PC-3 (cell line): ENCODE measurements around the gene ARVCF.

Source experiments
- EZH2 ChIP-seq: fragments of 300-600 bp; sonication (generic); IDR thresholded peaks from one replicate; pipeline ENCODE4 v1.6.1; 2017; ENCODE audit warnings: antibody characterized with exemption, mild to moderate bottlenecking, low read length; ENCODE audit not compliant: unreplicated experiment
- EZH2phosphoT487 ChIP-seq: fragments of 300-600 bp; sonication (generic); IDR thresholded peaks from 2 replicates; pipeline ENCODE4 v1.6.1; 2018; ENCODE audit warnings: mild to moderate bottlenecking, antibody characterized with exemption, low read length, borderline replicate concordance
- TF ChIP-seq, protein P1 (sequence below): fragments of 300-600 bp; sonication (generic); conservative IDR thresholded peaks from 2 replicates; pipeline ENCODE4 v1.5.1; 2017; ENCODE audit warnings: antibody characterized with exemption, low read depth, mild to moderate bottlenecking, low read length

- TF ChIP-seq, protein P1, sequence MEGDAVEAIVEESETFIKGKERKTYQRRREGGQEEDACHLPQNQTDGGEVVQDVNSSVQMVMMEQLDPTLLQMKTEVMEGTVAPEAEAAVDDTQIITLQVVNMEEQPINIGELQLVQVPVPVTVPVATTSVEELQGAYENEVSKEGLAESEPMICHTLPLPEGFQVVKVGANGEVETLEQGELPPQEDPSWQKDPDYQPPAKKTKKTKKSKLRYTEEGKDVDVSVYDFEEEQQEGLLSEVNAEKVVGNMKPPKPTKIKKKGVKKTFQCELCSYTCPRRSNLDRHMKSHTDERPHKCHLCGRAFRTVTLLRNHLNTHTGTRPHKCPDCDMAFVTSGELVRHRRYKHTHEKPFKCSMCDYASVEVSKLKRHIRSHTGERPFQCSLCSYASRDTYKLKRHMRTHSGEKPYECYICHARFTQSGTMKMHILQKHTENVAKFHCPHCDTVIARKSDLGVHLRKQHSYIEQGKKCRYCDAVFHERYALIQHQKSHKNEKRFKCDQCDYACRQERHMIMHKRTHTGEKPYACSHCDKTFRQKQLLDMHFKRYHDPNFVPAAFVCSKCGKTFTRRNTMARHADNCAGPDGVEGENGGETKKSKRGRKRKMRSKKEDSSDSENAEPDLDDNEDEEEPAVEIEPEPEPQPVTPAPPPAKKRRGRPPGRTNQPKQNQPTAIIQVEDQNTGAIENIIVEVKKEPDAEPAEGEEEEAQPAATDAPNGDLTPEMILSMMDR, result no peak
- TF ChIP-seq EZH2, result no peak
- TF ChIP-seq EZH2phosphoT487, result no peak
Measured at GRCh38 chr22:19990609-19991394, 25.8 kb downstream of the ARVCF start.
